ENCODE data around the gene KDM1A.

Gene KDM1A

DNA sequence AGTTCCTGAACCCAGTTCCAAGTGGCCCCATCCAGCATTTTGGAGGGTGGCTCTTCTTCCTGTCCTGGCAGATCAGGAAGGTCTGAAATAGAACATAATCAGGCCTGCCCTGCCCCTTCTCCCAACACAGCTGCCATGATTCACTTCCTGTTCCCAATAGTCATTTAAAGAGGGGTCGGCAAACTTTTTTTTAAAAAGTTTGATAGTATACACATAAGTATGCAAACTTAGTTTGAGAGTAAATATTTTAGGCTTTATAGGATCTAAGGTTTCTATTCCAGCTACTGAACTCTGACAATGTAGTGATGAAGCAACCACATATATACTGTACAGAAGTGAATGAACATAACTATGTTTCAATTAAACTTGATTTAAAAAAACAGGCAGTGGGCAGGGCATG, 83.0 kb downstream of the KDM1A start:
- H3K4me1 Mint-ChIP-seq = peaks cover 69% of the 10 kb centered on the region
- H3K9me3 Mint-ChIP-seq = no peaks in the 10 kb centered on the region
- peak overlapping the region; percentile 61 for H3K4me3 Mint-ChIP-seq
- DNase-seq (ENCODE audit: low spot score in 2 of 2) (no peak), ATAC-seq (no peak)
- peaks cover 16% of the 10 kb centered on the region for H3K36me3 Mint-ChIP-seq
- H3K27ac Mint-ChIP-seq = peak overlapping the region; percentile 84

DNA sequence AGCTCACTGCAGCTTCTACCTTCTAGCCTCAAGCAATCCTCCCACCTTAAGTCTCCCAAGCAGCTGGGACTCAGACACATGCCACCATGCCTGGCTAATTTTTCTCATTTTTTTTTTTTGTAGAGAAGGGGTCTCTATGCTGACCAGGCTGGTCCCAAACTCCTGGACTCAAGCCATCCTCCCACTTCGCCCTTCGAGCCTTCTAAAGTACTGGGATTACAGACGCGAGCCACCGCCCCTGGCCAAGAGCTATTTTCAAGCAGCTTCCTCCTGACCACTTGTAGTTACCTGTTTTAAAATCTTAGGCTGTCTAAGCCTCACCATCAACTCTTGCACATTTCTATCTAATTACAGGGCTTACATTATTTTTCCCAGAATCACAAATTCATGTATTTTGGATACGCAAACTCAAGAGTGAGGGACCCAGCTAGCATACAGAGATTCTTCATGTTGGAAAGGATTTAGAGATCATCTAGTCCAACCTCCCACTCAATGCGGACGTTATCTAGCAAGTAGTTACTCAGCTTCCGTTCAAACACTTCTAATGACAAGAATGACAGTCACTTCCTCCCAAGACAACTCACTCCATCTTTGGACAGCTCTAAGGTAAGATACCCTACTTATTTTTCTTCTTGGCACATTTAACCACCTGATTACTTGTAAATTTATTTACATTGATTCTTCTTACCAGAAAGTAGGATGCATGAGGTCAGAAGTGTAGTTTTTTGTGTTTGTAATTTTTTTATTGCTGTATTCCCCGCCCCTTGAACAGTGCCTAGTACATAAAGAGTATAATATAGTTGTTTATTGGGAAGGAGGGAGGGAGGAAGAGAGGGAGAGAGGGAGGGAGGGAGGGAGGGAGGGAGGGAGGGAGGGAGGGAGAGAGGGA, 84.0 kb downstream of the KDM1A start:
- Mint-ChIP-seq H3K4me1 (peaks cover 63% of the 10 kb centered on the region), H3K27ac (peak overlapping the region; percentile 84), H3K36me3 (peaks cover 18% of the 10 kb centered on the region), H3K4me3 (peak overlapping the region; percentile 61), H3K9me3 (no peaks in the 10 kb centered on the region)
- peak in 1 of 2 donors; percentile 56 for DNase-seq (ENCODE audit: low spot score in 2 of 2)
- ATAC-seq = peak; percentile 92

DNA sequence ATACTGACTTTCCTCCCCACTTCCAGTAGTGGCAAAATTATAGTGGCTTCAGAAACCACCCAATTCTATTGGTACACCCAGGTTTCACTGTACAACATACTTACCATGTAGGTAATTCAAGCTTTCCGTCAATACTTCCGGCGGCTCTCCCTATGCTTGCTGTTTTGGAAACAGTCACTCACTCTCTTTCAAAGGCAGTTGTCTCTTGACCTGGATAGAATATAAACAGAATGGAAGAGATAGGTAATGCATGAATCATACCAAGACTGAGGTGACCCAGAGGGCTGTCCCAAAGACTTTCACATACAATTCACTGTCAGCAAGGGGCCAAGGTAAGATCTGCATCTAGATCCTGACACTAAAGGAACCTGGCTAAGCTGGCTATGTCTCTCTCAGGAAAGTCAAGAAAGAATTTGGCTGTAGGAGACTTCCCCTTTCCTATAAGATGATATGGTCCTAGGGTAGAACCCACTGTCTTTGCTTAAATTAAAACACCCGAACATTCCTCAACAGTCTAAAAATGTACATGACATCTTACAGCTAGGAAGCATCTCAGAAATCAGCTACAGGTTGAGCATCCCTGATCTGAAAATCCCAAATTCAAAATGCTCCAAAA, 89.8 kb downstream of the KDM1A start:
- peaks cover 38% of the 10 kb centered on the region for H3K36me3 Mint-ChIP-seq
- H3K27ac Mint-ChIP-seq = peak overlapping the region; percentile 48
- no peak overlapping the region for H3K4me3 Mint-ChIP-seq
- no peak for DNase-seq (ENCODE audit: low spot score in 2 of 2)
- ATAC-seq = peak; percentile 79
- no peaks in the 10 kb centered on the region for H3K9me3 Mint-ChIP-seq
- H3K4me1 Mint-ChIP-seq = peaks cover 65% of the 10 kb centered on the region

DNA sequence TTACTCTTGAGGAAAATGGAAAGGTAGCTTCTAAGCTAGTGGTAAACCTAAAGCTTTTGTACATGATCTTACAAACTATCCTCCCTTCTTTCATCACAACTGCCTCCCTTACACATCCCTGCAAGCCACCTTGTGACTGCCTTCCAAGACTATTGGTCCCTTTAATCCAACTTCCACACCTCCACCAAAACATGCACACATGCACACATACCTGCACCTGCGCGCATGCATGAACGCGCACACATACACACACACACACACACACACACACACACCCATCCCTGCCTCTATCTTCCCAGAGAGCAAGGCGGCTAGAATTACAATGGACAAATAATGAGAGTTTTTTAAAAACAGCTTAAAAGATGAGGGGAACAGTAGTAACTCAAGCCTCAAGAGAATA, 91.1 kb downstream of the KDM1A start:
- no peaks in the 10 kb centered on the region for H3K9me3 Mint-ChIP-seq
- H3K36me3 Mint-ChIP-seq = peaks cover 38% of the 10 kb centered on the region
- DNase-seq (ENCODE audit: low spot score in 2 of 2) (no peak), ATAC-seq (no peak)
- H3K4me3 Mint-ChIP-seq = peak overlapping the region; percentile 39
- H3K27ac Mint-ChIP-seq = peak overlapping the region; percentile 66
- peaks cover 58% of the 10 kb centered on the region for H3K4me1 Mint-ChIP-seq

DNA sequence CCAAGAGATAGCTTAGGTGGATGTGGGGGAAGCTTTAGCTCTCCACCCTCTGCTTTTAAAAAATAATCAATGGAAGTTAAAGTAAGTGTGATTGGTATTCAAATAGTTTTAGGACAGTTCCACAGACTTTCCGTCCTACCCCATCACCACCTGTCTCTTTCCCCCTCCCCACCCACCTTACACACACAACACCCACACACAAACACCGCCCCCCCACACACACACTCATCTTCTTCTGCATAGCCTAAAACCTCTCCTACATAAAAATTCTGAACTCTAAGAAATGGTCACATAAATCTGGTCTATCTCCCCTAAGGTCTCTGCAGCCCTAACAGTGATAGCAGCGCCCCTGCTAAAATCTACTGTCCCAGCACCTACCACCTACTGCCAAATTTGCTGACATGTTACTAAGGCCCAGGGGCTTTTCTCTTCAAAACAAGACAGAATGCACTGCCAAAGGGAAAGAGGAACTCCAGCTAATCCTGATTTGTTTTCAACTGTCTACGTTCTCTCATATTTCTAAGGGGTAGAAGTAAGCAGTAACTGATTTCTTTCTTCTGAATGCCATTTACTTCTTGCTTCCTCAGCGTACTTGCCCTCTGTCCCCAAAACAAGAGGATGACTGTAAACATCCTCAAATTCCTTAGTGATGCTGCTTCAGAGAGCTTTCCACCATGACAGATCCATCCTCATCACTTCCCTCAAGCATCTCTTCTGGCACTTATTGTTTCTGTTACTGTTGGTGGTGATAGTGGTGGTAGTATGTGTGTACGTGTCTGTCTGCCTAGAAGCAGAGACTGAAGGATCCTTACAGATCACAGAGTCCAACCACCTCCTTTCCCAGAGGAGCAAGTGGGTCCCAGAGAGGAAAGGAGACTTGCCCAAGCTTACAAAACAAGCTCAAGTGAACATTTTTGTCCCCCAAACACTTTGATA, 92.6 kb downstream of the KDM1A start:
- peak overlapping the region; percentile 72 for H3K27ac Mint-ChIP-seq
- no peaks in the 10 kb centered on the region for H3K9me3 Mint-ChIP-seq
- no peak for DNase-seq (ENCODE audit: low spot score in 2 of 2)
- peaks cover 27% of the 10 kb centered on the region for H3K36me3 Mint-ChIP-seq
- peaks cover 66% of the 10 kb centered on the region for H3K4me1 Mint-ChIP-seq
- peak overlapping the region; percentile 39 for H3K4me3 Mint-ChIP-seq
- no peak for ATAC-seq

DNA sequence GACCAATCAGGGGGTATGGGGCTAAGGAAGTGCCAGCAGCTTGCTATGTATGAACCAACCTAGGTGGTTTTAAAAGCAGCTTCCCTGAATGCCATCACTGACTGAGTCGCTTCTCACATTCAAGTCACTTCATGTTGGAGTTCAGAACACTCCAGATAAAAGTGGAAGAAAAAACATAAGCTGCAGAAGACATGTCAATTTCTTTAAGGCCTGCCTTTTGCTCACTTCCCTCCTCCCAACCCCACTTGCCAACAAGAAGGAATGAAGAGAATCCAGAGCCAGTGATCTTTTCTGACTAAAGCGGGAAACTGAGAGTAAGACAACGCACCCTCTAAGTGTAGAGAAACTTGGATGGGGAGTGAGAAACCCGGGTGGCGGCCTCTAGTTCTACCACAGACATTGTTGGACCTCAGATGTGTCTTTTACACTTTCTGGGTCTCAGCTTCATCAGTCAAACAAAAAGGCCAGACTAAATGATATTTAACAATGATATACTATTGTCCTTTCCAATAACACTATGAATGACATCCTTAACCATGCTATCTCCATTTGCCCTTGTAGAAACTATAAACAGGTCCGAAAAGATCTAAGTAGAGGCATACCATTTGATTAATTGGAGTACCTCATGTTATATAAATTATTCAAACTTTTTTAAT, 95.3 kb downstream of the KDM1A start:
- no peak for DNase-seq (ENCODE audit: low spot score in 2 of 2)
- no peak for ATAC-seq
- H3K36me3 Mint-ChIP-seq = peaks cover 8% of the 10 kb centered on the region
- H3K4me3 Mint-ChIP-seq = no peak overlapping the region
- H3K9me3 Mint-ChIP-seq = no peaks in the 10 kb centered on the region
- no peak overlapping the region for H3K27ac Mint-ChIP-seq
- H3K4me1 Mint-ChIP-seq = peaks cover 67% of the 10 kb centered on the region

DNA sequence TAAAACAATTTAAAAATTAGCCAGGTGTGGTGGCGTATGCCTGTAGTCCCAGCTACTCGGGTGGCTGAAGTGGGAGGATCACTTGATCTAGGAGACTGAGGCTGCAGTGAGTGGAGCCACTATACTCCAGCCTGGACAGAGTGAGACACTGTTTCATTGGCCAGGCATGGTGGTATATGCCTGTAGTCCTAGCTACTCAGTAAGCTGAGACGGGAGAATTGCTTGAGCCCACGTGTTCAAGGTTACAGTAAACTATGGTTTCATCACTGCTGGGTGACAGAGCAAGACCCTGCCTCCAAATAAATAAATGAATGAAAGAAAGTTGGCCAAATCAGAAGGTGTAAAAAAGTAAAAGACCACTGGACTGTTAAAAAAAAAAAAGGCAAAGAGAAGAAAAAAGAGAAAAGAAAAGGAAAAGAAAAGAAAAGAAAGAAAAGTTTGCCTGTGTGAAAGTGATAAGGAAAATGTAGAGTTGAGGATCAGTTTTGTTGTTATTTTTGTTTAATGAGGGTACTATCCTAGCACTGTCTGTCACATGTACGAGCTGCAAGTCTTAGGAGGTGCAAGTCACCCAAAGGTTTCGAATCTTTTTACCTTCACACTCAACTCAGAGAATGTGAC, 97.1 kb downstream of the KDM1A start:
- Mint-ChIP-seq H3K4me1 (peaks cover 63% of the 10 kb centered on the region), H3K9me3 (no peaks in the 10 kb centered on the region), H3K27ac (peak overlapping the region; percentile 72), H3K4me3 (no peak overlapping the region), H3K36me3 (no peaks in the 10 kb centered on the region)
- ATAC-seq = no peak
- no peak for DNase-seq (ENCODE audit: low spot score in 2 of 2)

DNA sequence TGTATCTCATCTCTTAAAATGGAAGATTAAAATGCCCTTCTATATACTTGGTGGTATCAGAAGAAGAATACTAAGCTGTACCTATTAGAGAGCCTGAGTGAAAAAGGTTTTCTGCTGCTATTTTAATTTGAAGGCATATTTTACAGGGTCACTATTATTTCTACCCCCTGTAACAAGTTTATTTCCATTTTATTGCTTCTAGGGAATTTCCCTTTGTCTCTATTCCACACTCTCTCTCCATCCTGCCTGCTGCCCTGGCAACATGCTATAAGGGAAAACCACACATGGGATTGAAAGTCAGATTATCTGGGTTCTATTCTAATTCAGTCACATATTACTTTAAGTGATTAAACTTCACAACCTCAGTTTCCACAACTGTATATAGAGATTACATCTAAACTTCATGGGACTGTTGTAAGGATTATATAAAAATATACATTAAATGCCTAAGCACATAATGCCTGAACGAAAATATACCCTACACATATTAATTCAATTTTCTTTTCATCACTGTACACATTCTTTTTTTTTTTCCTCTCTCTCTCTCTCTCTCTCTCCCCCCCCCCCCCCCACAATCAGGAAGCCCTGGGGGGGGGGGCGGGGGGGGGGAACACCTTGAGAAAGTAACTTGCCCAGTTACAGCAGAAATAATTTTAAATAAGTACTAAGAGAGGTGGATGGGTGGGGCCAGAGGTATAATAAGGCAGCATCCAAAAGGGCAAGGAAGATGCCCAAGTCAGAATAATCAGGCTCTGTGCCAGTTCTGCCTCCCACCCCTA, 97.8 kb downstream of the KDM1A start:
- Mint-ChIP-seq H3K36me3 (no peaks in the 10 kb centered on the region), H3K9me3 (no peaks in the 10 kb centered on the region), H3K27ac (peak overlapping the region; percentile 72), H3K4me3 (no peak overlapping the region), H3K4me1 (peaks cover 55% of the 10 kb centered on the region)
- ATAC-seq = no peak
- DNase-seq (ENCODE audit: low spot score in 2 of 2) = no peak

DNA sequence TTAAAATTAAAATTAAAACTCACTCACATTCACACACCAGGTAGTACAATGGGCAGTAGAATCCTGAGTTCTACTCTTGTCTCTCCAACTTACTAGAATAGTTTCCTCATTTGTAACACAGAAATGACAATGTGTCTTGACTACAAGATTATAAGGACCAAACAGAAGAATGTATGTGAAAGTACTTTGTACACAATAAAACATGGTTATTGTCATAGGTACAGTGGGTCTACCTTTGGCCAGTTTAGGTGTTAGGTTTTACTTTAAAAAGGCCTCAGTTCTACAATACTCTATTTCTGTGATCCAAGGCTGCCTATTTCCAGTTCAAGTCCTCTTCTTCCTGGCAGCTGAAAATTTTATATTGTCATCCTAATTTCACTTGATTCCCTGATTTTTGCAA, 99.1 kb downstream of the KDM1A start:
- Mint-ChIP-seq H3K27ac (peak overlapping the region; percentile 89), H3K4me1 (peaks cover 42% of the 10 kb centered on the region), H3K36me3 (no peaks in the 10 kb centered on the region), H3K9me3 (no peaks in the 10 kb centered on the region), H3K4me3 (peak overlapping the region; percentile 55)
- no peak for ATAC-seq
- DNase-seq (ENCODE audit: low spot score in 2 of 2) = no peak

DNA sequence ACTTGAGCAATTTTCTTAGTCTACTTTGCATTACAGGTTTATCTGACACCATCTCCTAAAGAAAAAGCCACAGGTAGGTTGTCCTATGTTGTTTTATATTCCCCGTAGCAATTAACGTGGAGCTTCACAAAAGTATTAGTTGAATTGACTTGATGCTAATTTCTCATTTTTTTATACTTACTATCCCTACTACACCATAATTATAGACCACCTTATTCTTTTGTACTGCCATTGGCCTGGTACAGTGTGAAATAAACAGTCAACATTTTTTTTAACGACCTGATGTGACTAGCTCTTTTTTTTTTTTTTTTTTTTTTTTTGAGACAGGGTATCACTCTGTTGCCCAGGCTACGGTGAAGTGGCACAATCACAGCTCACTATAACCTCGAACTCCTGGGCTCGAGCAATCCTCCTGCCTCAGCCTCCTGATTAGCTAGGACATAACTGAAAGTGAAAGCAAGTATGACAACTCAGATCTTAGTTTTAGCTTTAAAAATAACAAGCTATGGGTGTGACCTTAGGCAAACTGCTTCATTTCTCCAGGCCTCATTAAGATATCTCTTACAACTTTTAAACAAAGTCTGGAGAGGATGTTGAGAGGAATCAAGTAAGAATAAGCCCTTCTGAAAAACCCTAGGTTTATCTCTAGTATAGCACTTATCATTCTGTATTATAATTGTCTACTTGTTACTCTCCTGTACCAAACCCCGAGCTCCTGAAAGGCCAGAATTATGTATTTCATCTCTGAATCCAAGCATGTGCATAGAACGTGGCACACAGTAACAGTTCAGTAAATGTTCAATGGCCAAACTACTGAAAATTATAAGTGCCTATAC, 99.9 kb downstream of the KDM1A start:
- DNase-seq (ENCODE audit: low spot score in 2 of 2) = no peak
- H3K36me3 Mint-ChIP-seq = no peaks in the 10 kb centered on the region
- H3K4me1 Mint-ChIP-seq = peaks cover 37% of the 10 kb centered on the region
- peak overlapping the region; percentile 55 for H3K4me3 Mint-ChIP-seq
- peak; percentile 77 for ATAC-seq
- no peaks in the 10 kb centered on the region for H3K9me3 Mint-ChIP-seq
- H3K27ac Mint-ChIP-seq = peak overlapping the region; percentile 89

DNA sequence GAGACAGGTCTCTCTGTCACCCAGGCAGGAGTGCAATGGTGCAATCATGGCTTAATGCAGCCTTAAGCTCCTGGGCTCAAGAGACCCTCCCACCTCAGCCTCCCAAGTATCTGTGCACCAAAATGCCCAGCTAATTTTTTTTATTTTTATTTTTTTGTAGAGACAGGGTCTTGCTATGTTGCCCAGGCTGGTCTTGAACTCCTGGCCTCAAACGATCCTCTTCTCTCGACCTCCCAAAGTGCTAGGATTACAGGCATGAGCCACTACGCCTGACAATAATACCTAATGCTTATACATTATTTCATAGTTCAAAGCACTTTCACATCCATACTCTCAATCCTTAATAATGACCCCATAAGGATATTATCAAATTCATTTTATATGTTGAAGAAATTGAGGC, 101.1 kb downstream of the KDM1A start:
- Mint-ChIP-seq H3K36me3 (no peaks in the 10 kb centered on the region), H3K4me3 (no peak overlapping the region), H3K9me3 (no peaks in the 10 kb centered on the region), H3K4me1 (peaks cover 47% of the 10 kb centered on the region), H3K27ac (peak overlapping the region; percentile 89)
- ATAC-seq = no peak
- DNase-seq (ENCODE audit: low spot score in 2 of 2) = no peak

DNA sequence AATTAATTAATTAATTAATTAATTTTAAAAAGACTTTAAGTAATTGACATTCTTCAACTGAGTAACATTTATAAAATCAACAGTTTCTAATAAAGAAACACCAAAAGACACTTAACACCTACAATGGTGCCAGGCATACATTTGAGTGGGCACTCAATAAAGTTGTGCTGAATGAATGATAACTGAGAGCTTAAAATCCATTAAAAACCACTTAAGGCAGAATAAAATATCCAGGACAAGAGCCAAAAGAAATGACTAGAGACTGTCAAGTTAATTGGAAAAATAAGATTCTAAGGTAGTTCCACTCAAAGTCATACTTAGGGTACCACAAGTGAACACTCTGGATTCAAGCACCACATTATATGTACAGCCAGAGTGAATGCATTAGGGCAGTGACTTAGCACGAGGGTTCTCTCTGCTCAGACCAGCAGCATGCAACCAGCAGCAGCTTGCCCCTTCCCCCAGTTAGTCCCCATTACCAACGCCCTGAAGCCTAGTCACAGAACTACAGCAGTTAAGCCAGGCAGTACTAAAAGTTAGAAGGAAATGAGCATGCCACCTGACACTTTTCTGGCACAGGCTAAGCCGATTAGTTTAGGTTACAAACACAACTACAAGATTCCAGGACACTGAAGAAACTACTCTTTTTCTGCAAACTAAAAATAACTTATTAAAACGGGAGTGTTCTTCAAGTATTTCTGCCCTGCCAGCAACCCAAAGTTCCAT, 102.9 kb downstream of the KDM1A start:
- DNase-seq (ENCODE audit: low spot score in 2 of 2) = no peak
- Mint-ChIP-seq H3K27ac (no peak overlapping the region), H3K9me3 (no peaks in the 10 kb centered on the region), H3K36me3 (no peaks in the 10 kb centered on the region), H3K4me1 (peaks cover 47% of the 10 kb centered on the region), H3K4me3 (no peak overlapping the region)
- ATAC-seq = no peak

DNA sequence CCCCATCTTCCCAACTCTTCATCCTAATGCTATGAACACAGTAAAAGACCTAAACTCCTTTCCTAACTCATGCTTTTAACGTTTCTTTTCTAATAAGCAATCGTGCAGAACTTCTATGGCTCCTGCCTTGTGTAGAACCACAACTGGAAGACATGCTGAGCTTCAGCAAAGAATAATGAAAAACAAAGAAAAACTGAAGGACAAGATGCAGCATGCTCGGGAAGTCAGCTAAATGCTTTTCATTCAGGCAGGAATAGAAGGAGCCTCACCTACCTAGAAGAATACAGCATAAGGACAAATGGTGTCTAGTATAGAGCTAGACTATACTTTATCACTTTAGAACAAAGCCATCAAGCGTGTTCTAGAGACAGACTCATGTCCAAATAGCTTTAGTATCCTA, 103.5 kb downstream of the KDM1A start:
- Mint-ChIP-seq H3K36me3 (no peaks in the 10 kb centered on the region), H3K4me3 (no peak overlapping the region), H3K27ac (no peak overlapping the region), H3K4me1 (peaks cover 47% of the 10 kb centered on the region), H3K9me3 (no peaks in the 10 kb centered on the region)
- ATAC-seq (no peak), DNase-seq (ENCODE audit: low spot score in 2 of 2) (no peak)
